HG02678 (cell line): ENCODE results near the gene MPL.

ENCODE experiments used
- ATAC-seq: cut with Tn5 transposase; IDR thresholded peaks from one replicate; pipeline ENCODE4 v1.9.1; 2021; ENCODE audit warnings: mild to moderate bottlenecking, moderate library complexity; ENCODE audit not compliant: unreplicated experiment

The MPL gene

GRCh38 chr1:43321331-43321891, 16.2 kb upstream of the MPL start:
- no peak for ATAC-seq

- no peak for ATAC-seq
These were observed 15.1 kb upstream of the MPL start for GRCh38 chr1:43322506-43322905.

GRCh38 chr1:43324810-43325209, 12.8 kb upstream of the MPL start:
- ATAC-seq: no peak

- ATAC-seq: no peak
These were observed 12.2 kb upstream of the MPL start for GRCh38 chr1:43325381-43325780.

GRCh38 chr1:43327549-43328292, 9.9 kb upstream of the MPL start:
- ATAC-seq: no peak

- ATAC-seq: peak; percentile 42
These were observed 7.4 kb upstream of the MPL start for GRCh38 chr1:43329995-43330751.

- ATAC-seq: no peak
These were observed 5.9 kb upstream of the MPL start for GRCh38 chr1:43331688-43332087.

- no peak for ATAC-seq
These were observed 3.0 kb upstream of the MPL start for GRCh38 chr1:43334453-43335205.

- no peak for ATAC-seq
These were observed 383 bp downstream of the MPL start for GRCh38 chr1:43338001-43338400.

GRCh38 chr1:43339584-43340232, 2.1 kb downstream of the MPL start:
- no peak for ATAC-seq

- ATAC-seq: no peak
These were observed 2.9 kb downstream of the MPL start for GRCh38 chr1:43340559-43340958.

GRCh38 chr1:43344267-43344850, 6.7 kb downstream of the MPL start:
- ATAC-seq: no peak

GRCh38 chr1:43345120-43345519, 7.5 kb downstream of the MPL start:
- ATAC-seq: no peak

GRCh38 chr1:43346636-43347035, 9.0 kb downstream of the MPL start:
- ATAC-seq: no peak

- ATAC-seq: no peak
These were observed 10.8 kb downstream of the MPL start for GRCh38 chr1:43348343-43348808.

GRCh38 chr1:43348809-43349593, 11.4 kb downstream of the MPL start:
- peak; percentile 65 for ATAC-seq

- no peak for ATAC-seq
These were observed 12.1 kb downstream of the MPL start for GRCh38 chr1:43349594-43350306.

GRCh38 chr1:43350976-43351375, 13.4 kb downstream of the MPL start:
- no peak for ATAC-seq
